ENCODE results near the gene KEL.

The KEL gene

DNA sequence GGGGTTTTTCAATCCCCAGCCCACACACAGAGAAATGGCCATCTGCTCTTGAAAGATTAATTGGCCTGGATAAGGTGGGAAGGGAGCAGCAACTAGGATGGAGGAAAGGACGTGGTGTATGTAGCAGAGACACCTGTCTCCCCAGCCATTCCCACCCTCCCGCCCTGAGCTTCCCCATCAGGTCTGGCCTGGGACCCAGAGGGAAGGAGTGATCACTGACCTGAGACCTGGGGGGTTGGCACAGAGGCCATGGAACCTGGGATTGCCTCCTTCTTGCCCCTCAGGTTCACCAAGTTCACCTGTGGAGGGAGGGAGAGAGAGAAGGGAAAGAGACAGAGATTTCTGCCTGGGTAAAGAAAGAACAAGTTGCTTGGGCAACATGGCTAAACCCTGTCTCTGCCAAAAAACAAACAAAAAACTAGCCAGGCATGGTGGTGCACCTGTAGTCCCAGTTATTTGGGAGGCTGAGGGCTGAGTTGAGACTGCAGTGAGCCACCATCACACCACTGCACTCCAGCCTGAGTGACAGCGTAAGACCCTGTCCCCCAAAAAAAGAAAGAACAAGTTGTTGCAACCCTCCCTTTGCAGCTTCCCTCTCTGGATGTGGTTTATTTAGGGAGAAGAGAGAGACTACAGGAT lies 65.3 kb downstream of the KEL start:
- DNase-seq = no peak

- no peak for DNase-seq
These were observed 66.0 kb downstream of the KEL start for GRCh38 chr7:142896151-142896550.

GRCh38 chr7:142894985-142895593 lies 67.1 kb downstream of the KEL start:
- no peak for DNase-seq

DNA sequence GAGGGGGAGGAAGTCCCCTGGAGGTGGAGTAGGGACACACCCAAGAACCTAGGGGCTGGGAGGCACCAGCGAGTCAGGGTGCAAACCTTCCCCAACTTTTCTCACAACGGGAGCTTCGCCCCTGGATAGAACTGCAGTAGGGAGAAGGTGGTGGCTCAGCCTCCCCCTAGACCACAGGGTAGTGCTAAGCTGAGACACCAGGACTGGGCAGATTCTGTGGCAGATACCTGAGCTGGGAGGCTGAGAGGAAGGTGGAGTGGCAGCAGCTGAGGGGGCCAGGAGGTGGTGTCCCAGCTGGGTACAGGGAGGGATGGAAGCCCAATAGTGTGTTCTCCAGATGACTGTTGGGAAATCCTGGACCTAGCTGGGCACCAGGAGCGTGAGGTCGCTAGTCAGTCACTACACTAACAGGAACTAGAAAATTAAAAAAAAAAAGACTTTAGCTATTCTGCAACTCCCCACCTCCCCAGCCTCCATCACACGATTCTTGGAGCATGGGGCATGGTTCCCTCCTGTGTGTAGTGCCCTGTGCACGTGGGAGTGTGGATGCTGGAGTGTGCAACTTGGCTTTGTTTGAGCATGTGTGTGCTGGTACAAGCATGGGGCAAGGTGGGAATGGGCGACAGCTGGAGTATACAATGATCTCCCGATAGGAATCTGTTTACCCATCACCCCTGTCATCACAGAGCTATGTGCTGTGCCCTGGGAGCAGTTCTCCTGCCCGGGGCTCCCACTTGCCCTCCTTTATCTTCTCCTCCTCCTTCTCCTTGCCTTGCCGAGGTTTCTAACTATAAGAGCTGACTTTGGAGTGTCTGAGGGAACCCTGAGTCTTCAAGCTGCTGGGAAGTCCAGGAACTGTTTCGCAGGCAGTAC lies 67.8 kb downstream of the KEL start:
- no peak for DNase-seq

GRCh38 chr7:142892951-142893350 lies 69.2 kb downstream of the KEL start:
- DNase-seq = no peak

DNA sequence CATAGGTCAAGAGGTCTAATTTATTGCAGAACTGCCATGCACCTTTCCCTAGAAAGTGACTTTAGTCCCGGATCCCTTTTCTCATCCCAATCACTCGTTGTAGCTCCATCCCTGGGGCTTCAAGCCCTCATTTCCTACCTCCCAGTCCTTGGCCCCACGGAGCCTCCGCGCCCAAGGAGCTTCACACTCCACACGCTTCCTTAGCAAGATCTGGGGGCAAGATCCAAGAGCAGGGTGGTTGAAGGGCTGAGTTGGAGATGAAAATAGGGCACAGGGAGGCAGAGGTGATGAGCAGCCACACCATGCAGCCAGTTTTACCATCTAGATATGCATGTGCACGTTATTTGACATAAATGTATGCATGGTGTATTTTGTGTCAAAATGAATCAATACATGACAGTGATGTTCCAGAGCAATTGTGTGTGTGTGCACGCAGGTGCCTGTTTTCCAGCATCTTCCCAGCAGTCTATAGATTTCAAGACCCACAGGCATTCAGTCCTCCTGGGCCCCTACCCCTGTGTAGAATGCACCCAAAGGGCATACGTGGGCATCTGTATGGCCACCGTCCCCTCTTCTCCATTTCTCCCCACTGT lies 70.6 kb downstream of the KEL start:
- no peak for DNase-seq

Data from stimulated activated CD4-positive, alpha-beta T cell treated with anti-CD3 and anti-CD28 coated beads, Interleukin-2, amount 100 ng/mL, for 24 hours (primary cell).